Measurements from ENCODE around the gene M1AP.

M1AP gene

GRCh38 chr2:74516650-74517049 is 131.5 kb downstream of the M1AP start:
- TF ChIP-seq EZH2phosphoT487 (IDR thresholded peaks at IDR 0.05; ENCODE audit: borderline replicate concordance, low read length): no peak
- TF ChIP-seq, protein P1, sequence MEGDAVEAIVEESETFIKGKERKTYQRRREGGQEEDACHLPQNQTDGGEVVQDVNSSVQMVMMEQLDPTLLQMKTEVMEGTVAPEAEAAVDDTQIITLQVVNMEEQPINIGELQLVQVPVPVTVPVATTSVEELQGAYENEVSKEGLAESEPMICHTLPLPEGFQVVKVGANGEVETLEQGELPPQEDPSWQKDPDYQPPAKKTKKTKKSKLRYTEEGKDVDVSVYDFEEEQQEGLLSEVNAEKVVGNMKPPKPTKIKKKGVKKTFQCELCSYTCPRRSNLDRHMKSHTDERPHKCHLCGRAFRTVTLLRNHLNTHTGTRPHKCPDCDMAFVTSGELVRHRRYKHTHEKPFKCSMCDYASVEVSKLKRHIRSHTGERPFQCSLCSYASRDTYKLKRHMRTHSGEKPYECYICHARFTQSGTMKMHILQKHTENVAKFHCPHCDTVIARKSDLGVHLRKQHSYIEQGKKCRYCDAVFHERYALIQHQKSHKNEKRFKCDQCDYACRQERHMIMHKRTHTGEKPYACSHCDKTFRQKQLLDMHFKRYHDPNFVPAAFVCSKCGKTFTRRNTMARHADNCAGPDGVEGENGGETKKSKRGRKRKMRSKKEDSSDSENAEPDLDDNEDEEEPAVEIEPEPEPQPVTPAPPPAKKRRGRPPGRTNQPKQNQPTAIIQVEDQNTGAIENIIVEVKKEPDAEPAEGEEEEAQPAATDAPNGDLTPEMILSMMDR (IDR thresholded peaks at IDR 0.05; ENCODE audit: low read depth, low read length, poor library complexity, severe bottlenecking): no peak

GRCh38 chr2:74515981-74516633 is 132.0 kb downstream of the M1AP start:
- no peak overlapping the region for H3K27ac ChIP-seq (ENCODE audit: low read depth, low read length)
- TF ChIP-seq, protein P1 (IDR thresholded peaks at IDR 0.05; ENCODE audit: low read depth, low read length, poor library complexity, severe bottlenecking): no peak
- TF ChIP-seq EZH2phosphoT487 (IDR thresholded peaks at IDR 0.05; ENCODE audit: borderline replicate concordance, low read length): no peak
- no peaks in the 10 kb centered on the region for H3K9me2 ChIP-seq (replicated peaks; ENCODE audit: control insufficient read depth, low read length)
- H3K79me2 ChIP-seq (ENCODE audit: control insufficient read depth, low read length): no peaks in the 10 kb centered on the region
- H3K9me3 ChIP-seq (ENCODE audit: control insufficient read depth, insufficient read depth, low read length): no peaks in the 10 kb centered on the region
- H3F3A ChIP-seq (ENCODE audit: control insufficient read depth, insufficient read depth): no peaks in the 10 kb centered on the region
- no peaks in the 10 kb centered on the region for H3K36me3 ChIP-seq (ENCODE audit: control insufficient read depth, low read length)
- H3K27me3 ChIP-seq (ENCODE audit: control insufficient read depth, low read length): peaks cover 50% of the 10 kb centered on the region
- peaks cover 11% of the 10 kb centered on the region; the same call in 1 of the 2 replicates for H3K4me1 ChIP-seq (ENCODE audit: control insufficient read depth, low read length)
- H4K20me1 ChIP-seq (ENCODE audit: control insufficient read depth, insufficient read depth, low read depth, low read length): no peaks in the 10 kb centered on the region
- H3K4me3 ChIP-seq (ENCODE audit: low read length): no peak overlapping the region
- no peak overlapping the region for H3K4me2 ChIP-seq (ENCODE audit: low read length)

More at GRCh38 chr2:74516650-74517049, 131.5 kb downstream of the M1AP start:
- Histone ChIP-seq H3K4me2 (ENCODE audit: low read length) (no peak overlapping the region), H3F3A (ENCODE audit: control insufficient read depth, insufficient read depth) (no peaks in the 10 kb centered on the region), H3K4me3 (ENCODE audit: low read length) (no peak overlapping the region), H3K4me1 (ENCODE audit: control insufficient read depth, low read length) (peaks cover 11% of the 10 kb centered on the region; the same call in 1 of the 2 replicates), H3K79me2 (ENCODE audit: control insufficient read depth, low read length) (no peaks in the 10 kb centered on the region), H3K27me3 (ENCODE audit: control insufficient read depth, low read length) (peaks cover 45% of the 10 kb centered on the region), H3K9me3 (ENCODE audit: control insufficient read depth, insufficient read depth, low read length) (no peaks in the 10 kb centered on the region), H3K9me2 (replicated peaks; ENCODE audit: control insufficient read depth, low read length) (no peaks in the 10 kb centered on the region), H3K27ac (ENCODE audit: low read depth, low read length) (no peak overlapping the region), H4K20me1 (ENCODE audit: control insufficient read depth, insufficient read depth, low read depth, low read length) (no peaks in the 10 kb centered on the region), H3K36me3 (ENCODE audit: control insufficient read depth, low read length) (no peaks in the 10 kb centered on the region)

GRCh38 chr2:74515271-74515980 is 132.7 kb downstream of the M1AP start:
- H3K9me3 ChIP-seq (ENCODE audit: control insufficient read depth, insufficient read depth, low read length): no peaks in the 10 kb centered on the region
- no peak overlapping the region for H3K27ac ChIP-seq (ENCODE audit: low read depth, low read length)
- H3K4me1 ChIP-seq (ENCODE audit: control insufficient read depth, low read length): peaks cover 11% of the 10 kb centered on the region; the same call in 1 of the 2 replicates
- no peak overlapping the region for H3K4me3 ChIP-seq (ENCODE audit: low read length)
- no peaks in the 10 kb centered on the region for H3F3A ChIP-seq (ENCODE audit: control insufficient read depth, insufficient read depth)
- H3K9me2 ChIP-seq (replicated peaks; ENCODE audit: control insufficient read depth, low read length): no peaks in the 10 kb centered on the region
- H3K36me3 ChIP-seq (ENCODE audit: control insufficient read depth, low read length): no peaks in the 10 kb centered on the region
- H4K20me1 ChIP-seq (ENCODE audit: control insufficient read depth, insufficient read depth, low read depth, low read length): no peaks in the 10 kb centered on the region
- peaks cover 52% of the 10 kb centered on the region for H3K27me3 ChIP-seq (ENCODE audit: control insufficient read depth, low read length)
- TF ChIP-seq, protein P1 (IDR thresholded peaks at IDR 0.05; ENCODE audit: low read depth, low read length, poor library complexity, severe bottlenecking): no peak
- TF ChIP-seq EZH2phosphoT487 (IDR thresholded peaks at IDR 0.05; ENCODE audit: borderline replicate concordance, low read length): no peak
- no peak overlapping the region for H3K4me2 ChIP-seq (ENCODE audit: low read length)
- H3K79me2 ChIP-seq (ENCODE audit: control insufficient read depth, low read length): no peaks in the 10 kb centered on the region
